SK-N-MC (cell line): Measurements from ENCODE around the gene ANXA2.

Experiments used
- DNase-seq: peaks from one replicate; pipeline ENCODE4 v3.0.0-alpha.2; 2011; ENCODE audit warnings: low read depth, low spot score
- H3K27ac ChIP-seq: fragments of 200-600 bp; sonication (generic); 2 replicates; pipeline ENCODE4 v1.5.1; 2016; ENCODE audit warnings: mixed run types
- H3K36me3 ChIP-seq: fragments of 200-600 bp; sonication (generic); 2 replicates; pipeline ENCODE4 v1.6.1; 2017; ENCODE audit warnings: antibody characterized with exemption, low read length, mixed read lengths; ENCODE audit not compliant: insufficient read depth
- H3K4me3 ChIP-seq: fragments of 200-600 bp; sonication (generic); 2 replicates; pipeline ENCODE4 v1.5.1; 2016
- H3K9ac ChIP-seq: fragments of 200-600 bp; sonication (generic); 2 replicates; pipeline ENCODE4 v1.8.0; 2017; ENCODE audit warnings: mixed run types, mixed read lengths; ENCODE audit not compliant: insufficient read length
- H3K9me3 ChIP-seq: fragments of 200-600 bp; sonication (generic); 2 replicates; pipeline ENCODE4 v1.6.1; 2017; ENCODE audit warnings: low read depth, mild to moderate bottlenecking, antibody characterized with exemption, low read length, moderate library complexity, mixed read lengths
- EZH2 ChIP-seq: fragments of 200-600 bp; sonication (generic); IDR thresholded peaks from one replicate; pipeline ENCODE4 v1.6.1; 2017; ENCODE audit warnings: antibody characterized with exemption
- FOXP2 ChIP-seq: optimal IDR thresholded peaks from 2 replicates; pipeline ENCODE3; 2011; ENCODE audit warnings: mild to moderate bottlenecking, moderate library complexity; ENCODE audit not compliant: insufficient read depth; ENCODE audit errors: extremely low read length, control extremely low read depth
- POLR2AphosphoS5 ChIP-seq: IDR thresholded peaks from 2 replicates; pipeline ENCODE4 v1.6.1; 2012; ENCODE audit warnings: mild to moderate bottlenecking, low read depth, low read length, borderline replicate concordance

The ANXA2 gene

DNA sequence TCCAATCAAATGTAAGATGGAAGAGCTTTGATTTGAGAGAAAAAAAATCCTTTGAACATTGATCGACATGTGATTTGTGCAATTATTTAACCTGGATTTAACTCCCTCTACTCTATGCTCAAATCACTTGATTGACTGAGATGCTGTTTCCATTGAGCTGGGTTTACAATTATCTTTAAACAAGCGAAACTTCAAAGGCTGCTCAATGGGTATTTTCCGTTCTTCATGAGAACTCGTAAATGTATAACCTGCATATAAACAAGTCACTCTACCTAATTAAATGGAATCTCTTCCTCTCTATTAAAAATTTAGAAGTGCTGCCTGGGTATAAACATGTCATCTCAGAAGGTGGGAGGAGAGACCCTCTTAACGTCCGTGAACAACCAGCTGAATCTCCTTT is 71.9 kb downstream of the ANXA2 start:
- Histone ChIP-seq H3K9me3 (no peaks in the 10 kb centered on the region), H3K27ac (0 out of 2 replicates have a peak overlapping the region, but pooled peaks have one; percentile 11), H3K4me3 (peak overlapping the region; percentile 55), H3K9ac (no peak overlapping the region), H3K36me3 (no peaks in the 10 kb centered on the region)
- DNase-seq, result peak; percentile 24
- TF ChIP-seq POLR2AphosphoS5 (no peak), EZH2 (no peak), FOXP2 (no peak)

GRCh38 chr15:60324706-60325438 is 72.9 kb downstream of the ANXA2 start:
- H3K4me3 ChIP-seq, result peak overlapping the region; percentile 47
- H3K36me3 ChIP-seq, result no peaks in the 10 kb centered on the region
- H3K9me3 ChIP-seq, result no peaks in the 10 kb centered on the region
- no peak; the same call in 1 of the 2 replicates for TF ChIP-seq POLR2AphosphoS5
- no peak for TF ChIP-seq EZH2
- no peak for TF ChIP-seq FOXP2
- no peak overlapping the region for H3K9ac ChIP-seq
- no peak overlapping the region for H3K27ac ChIP-seq
- DNase-seq, result peak; percentile 84

- no peaks in the 10 kb centered on the region for H3K36me3 ChIP-seq
- H3K9me3 ChIP-seq, result no peaks in the 10 kb centered on the region
- H3K9ac ChIP-seq, result no peak overlapping the region
- no peak for DNase-seq
- no peak for TF ChIP-seq FOXP2
- no peak for TF ChIP-seq EZH2
- TF ChIP-seq POLR2AphosphoS5, result no peak
- H3K4me3 ChIP-seq, result no peak overlapping the region
- H3K27ac ChIP-seq, result no peak overlapping the region
Measured at GRCh38 chr15:60323322-60323721, 74.5 kb downstream of the ANXA2 start.

GRCh38 chr15:60320365-60320764 is 77.4 kb downstream of the ANXA2 start:
- H3K9me3 ChIP-seq, result no peaks in the 10 kb centered on the region
- TF ChIP-seq FOXP2 (no peak), EZH2 (no peak), POLR2AphosphoS5 (no peak)
- no peak overlapping the region for H3K9ac ChIP-seq
- no peak for DNase-seq
- H3K27ac ChIP-seq, result no peak overlapping the region
- no peak overlapping the region for H3K4me3 ChIP-seq
- no peaks in the 10 kb centered on the region for H3K36me3 ChIP-seq

GRCh38 chr15:60318216-60318867 is 79.4 kb downstream of the ANXA2 start:
- Histone ChIP-seq H3K9me3 (no peaks in the 10 kb centered on the region), H3K27ac (no peak overlapping the region), H3K4me3 (no peak overlapping the region), H3K36me3 (no peaks in the 10 kb centered on the region), H3K9ac (no peak overlapping the region)
- DNase-seq, result no peak
- no peak for TF ChIP-seq POLR2AphosphoS5
- TF ChIP-seq EZH2, result no peak
- TF ChIP-seq FOXP2, result no peak

DNA sequence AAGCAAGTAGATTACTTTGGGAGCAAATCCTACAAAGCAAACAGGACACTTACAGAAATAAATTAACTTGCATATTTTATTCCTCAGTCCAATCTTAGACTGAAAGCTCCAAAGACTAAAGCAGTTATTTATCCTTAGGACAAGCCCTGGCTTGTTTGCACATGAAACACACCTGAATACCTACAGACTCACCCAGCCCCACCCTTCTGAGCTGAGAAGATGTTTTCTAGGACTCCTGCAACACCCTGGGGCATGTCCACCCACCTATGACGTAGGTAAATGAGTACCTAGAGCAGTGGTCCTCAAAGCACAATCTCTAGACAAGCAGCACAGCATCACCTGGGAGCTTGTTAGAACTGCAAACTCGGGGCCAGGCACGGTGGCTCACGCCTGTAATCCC is 80.8 kb downstream of the ANXA2 start:
- H3K36me3 ChIP-seq, result no peaks in the 10 kb centered on the region
- no peak overlapping the region for H3K27ac ChIP-seq
- H3K9me3 ChIP-seq, result no peaks in the 10 kb centered on the region
- no peak overlapping the region for H3K4me3 ChIP-seq
- TF ChIP-seq FOXP2, result no peak
- H3K9ac ChIP-seq, result no peak overlapping the region
- no peak for DNase-seq

- Histone ChIP-seq H3K9me3 (no peaks in the 10 kb centered on the region), H3K36me3 (no peaks in the 10 kb centered on the region), H3K4me3 (no peak overlapping the region), H3K27ac (no peak overlapping the region), H3K9ac (no peak overlapping the region)
- no peak for DNase-seq
- no peak for TF ChIP-seq FOXP2
- no peak for TF ChIP-seq EZH2
- TF ChIP-seq POLR2AphosphoS5, result no peak
Measured at GRCh38 chr15:60315878-60316277, 81.9 kb downstream of the ANXA2 start.

GRCh38 chr15:60313906-60314305 is 83.9 kb downstream of the ANXA2 start:
- no peaks in the 10 kb centered on the region for H3K9me3 ChIP-seq
- TF ChIP-seq POLR2AphosphoS5 (no peak), EZH2 (no peak), FOXP2 (no peak)
- no peak overlapping the region for H3K4me3 ChIP-seq
- no peak for DNase-seq
- H3K9ac ChIP-seq, result no peak overlapping the region
- no peak overlapping the region for H3K27ac ChIP-seq
- no peaks in the 10 kb centered on the region for H3K36me3 ChIP-seq

GRCh38 chr15:60307034-60307433 is 90.8 kb downstream of the ANXA2 start:
- Histone ChIP-seq H3K9ac (no peak overlapping the region), H3K9me3 (no peaks in the 10 kb centered on the region)
- TF ChIP-seq EZH2 (no peak), POLR2AphosphoS5 (no peak), FOXP2 (no peak)

More at GRCh38 chr15:60307034-60307433, 90.8 kb downstream of the ANXA2 start:
- Histone ChIP-seq H3K36me3 (no peaks in the 10 kb centered on the region), H3K27ac (no peak overlapping the region), H3K4me3 (no peak overlapping the region)
- DNase-seq, result no peak
